ENCODE data around the gene NTF4. TPM values are rescaled to one million over a fixed set of nuclear protein-coding genes. Genes with fewer than 3 reads are reported as not detected.
A peak's percentile ranks its signal among the peaks of the same experiment; 100 is the strongest.

NTF4 gene
- polyA plus RNA-seq, 10 donors = 2.4 to 5.8 (median 3.8) TPM

DNA sequence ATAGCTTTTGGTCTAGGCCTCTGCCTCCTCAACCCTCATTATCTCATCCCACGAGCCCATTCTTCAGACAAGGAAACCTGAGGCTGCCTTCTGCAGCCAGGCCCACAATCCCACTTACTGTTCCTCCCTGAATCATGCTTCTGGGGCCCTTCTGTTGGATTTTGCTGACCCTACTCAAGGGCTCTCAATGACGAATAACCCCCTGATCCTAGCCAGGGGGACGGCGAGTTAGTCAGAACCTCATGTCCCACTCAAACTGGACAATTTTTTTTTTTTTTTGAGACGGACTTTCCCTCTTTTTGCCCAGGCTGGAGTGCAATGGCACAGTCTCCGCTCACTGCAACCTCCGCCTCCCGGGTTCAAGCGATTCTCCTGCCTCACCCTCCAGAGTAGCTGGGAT lies 42.5 kb downstream of the NTF4 start:
- no peak for DNase-seq

GRCh38 chr19:49020931-49021895 lies 43.4 kb downstream of the NTF4 start:
- no peak for DNase-seq

- no peak for DNase-seq
Measured at GRCh38 chr19:49020342-49020741, 44.3 kb downstream of the NTF4 start.

- DNase-seq = peak in 2 of 3 donors; percentile 10 to 28
Measured at GRCh38 chr19:49019242-49019932, 45.2 kb downstream of the NTF4 start.

GRCh38 chr19:49018388-49019241 lies 46.0 kb downstream of the NTF4 start:
- DNase-seq = peak in 1 of 3 donors; percentile 34

DNA sequence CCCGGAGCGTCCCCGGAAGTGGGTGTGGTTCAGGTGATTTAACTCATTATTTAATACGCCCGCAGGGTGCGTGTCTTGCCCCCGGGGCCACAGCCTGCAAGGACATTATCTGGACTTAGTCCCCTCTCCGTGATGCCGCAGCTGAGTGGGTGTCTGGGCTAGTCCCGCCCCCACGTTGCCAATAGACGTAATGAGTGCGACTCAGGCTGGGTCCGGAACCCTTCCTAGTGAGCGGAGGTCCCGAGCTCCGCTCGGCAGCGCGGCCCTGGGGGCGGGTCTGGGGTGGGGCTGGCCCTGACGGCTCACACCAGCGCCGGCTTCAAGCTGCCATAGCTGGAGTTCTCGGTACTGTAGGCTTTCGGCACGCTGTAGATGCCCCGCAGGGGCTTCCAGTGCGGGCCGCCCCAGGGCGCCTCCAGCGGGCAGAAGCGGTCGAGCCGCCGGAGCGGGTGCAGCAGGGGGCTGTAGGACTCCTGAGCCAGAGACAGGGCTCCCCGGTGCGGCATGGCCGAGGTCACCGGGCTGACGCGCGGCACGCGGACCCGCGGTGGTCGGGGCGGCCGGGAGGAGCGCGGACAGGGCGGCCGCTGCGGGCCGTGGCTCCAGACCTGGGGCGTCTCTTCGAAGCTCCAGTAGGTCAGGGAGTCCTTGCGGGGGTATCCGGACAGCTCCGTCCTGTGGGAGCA lies 46.8 kb downstream of the NTF4 start:
- DNase-seq = peak in 2 of 3 donors; percentile 40 to 61

DNA sequence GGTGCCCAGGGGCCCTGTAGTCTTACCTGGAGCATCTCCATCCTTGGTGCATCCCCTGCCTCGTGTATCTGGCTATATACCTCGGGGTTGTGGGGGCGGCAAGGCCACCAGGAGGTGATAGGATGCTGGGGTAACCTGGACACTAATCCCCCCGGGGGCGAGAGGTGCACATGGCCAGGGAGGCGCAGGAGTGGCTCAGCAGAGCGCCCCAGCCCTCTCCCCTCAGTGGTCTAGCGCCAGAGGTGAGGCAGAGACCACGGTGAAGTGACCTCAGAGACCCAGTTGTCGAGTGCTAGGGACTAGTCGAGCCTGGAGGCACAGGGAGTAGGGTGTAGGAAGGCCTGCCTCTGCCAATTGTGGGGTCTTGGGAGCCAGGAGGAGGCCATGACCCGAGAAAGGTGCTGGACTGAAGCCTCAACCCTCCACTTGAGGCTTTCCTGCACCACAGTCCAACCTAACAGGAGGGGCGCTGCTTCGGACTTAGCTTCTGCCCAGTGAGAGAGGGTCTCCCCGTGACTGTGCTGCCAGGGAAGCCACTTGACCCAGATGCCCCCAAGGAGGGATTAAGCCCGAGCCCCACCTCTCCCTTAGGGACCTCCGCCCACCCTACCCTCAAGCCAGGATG lies 47.5 kb downstream of the NTF4 start, which contains the start of gene LHB:
LHB (minus strand) TSS at position 51 of the 625 bp plus-strand sequence; CDS start at position 41, 10 bp downstream.
- no peak for DNase-seq

GRCh38 chr19:49016067-49016839 lies 48.4 kb downstream of the NTF4 start:
- DNase-seq = no peak

DNA sequence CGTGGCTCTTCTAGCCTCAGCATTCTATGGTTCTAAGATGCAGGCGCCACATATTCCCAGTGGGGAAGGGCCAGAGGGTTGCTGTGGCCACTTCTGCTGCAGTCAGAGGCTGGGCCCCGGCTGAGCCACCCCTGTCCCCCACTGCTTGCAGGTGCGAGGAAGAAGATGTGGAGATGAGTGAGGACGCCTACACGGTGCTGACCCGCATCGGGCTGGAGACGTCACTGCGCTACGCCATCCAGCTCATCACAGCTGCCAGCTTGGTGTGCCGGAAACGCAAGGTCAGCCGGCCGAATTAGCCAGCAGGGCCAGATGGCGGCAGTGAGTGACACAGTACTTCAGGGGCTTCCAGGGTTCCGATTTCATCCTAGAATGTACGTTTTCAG lies 49.8 kb downstream of the NTF4 start:
- no peak for DNase-seq

- no peak for DNase-seq
Measured at GRCh38 chr19:49014123-49014869, 50.3 kb downstream of the NTF4 start.

GRCh38 chr19:49011194-49011593 lies 53.4 kb downstream of the NTF4 start:
- no peak for DNase-seq

Other genes with a start within 250 kb of the NTF4 start
- 1 to 10 TPM; 2.6 to 4.5 (median 3.2) TPM for gene HSD17B14, start 228.3 kb downstream of the NTF4 start, polyA plus RNA-seq (ENCODE audit: insufficient read length in 10 of 10)
- gene PLEKHA4, start 196.2 kb downstream of the NTF4 start, polyA plus RNA-seq (ENCODE audit: insufficient read length in 10 of 10) = 10 to 100 TPM; 23.6 to 43.5 (median 33.1) TPM
- 10 to 100 TPM; 44.3 to 79.0 (median 62.4) TPM for gene PPP1R15A, start 192.4 kb downstream of the NTF4 start, polyA plus RNA-seq (ENCODE audit: insufficient read length in 10 of 10)
- gene TULP2, start 166.1 kb downstream of the NTF4 start, polyA plus RNA-seq (ENCODE audit: insufficient read length in 10 of 10) = under 1 TPM in 5 of 10 donors, not detected in 5; 0.16 to 0.54 (median 0.30) TPM
- 100 to 1,000 TPM; 118 to 190 (median 146) TPM for gene NUCB1, start 164.5 kb downstream of the NTF4 start, polyA plus RNA-seq (ENCODE audit: insufficient read length in 10 of 10)
- under 1 TPM in 9 of 10 donors, not detected in 1; 0.15 to 0.80 (median 0.39) TPM for gene DHDH, start 131.1 kb downstream of the NTF4 start, polyA plus RNA-seq (ENCODE audit: insufficient read length in 10 of 10)
- 10 to 100 TPM; 32.8 to 56.5 (median 42.7) TPM for gene BAX, start 109.9 kb downstream of the NTF4 start, polyA plus RNA-seq (ENCODE audit: insufficient read length in 10 of 10)
- gene FTL, start 99.5 kb downstream of the NTF4 start, polyA plus RNA-seq (ENCODE audit: insufficient read length in 10 of 10) = 100 to 1,000 TPM; 520 to 975 (median 659) TPM
- 100 to 1,000 TPM in 2 of 10 donors, 10 to 100 TPM in 8; 52.5 to 103 (median 84.0) TPM for gene GYS1, start 71.5 kb downstream of the NTF4 start, polyA plus RNA-seq (ENCODE audit: insufficient read length in 10 of 10)
- gene RUVBL2, start 70.9 kb downstream of the NTF4 start, polyA plus RNA-seq (ENCODE audit: insufficient read length in 10 of 10) = 10 to 100 TPM; 43.8 to 73.4 (median 52.0) TPM
- under 1 TPM in 1 of 10 donors, not detected in 9; 0.34 TPM for gene LHB, start 47.7 kb downstream of the NTF4 start, polyA plus RNA-seq (ENCODE audit: insufficient read length in 10 of 10)
- gene CGB3, start 40.5 kb downstream of the NTF4 start, polyA plus RNA-seq (ENCODE audit: insufficient read length in 10 of 10) = under 1 TPM in 2 of 10 donors, not detected in 8; 0.19 to 0.54 TPM
- gene CGB2, start 32.9 kb downstream of the NTF4 start, polyA plus RNA-seq (ENCODE audit: insufficient read length in 10 of 10) = under 1 TPM in 1 of 10 donors, not detected in 9; 0.49 TPM
- under 1 TPM in 1 of 10 donors, not detected in 9; 0.90 TPM for gene CGB1, start 27.9 kb downstream of the NTF4 start, polyA plus RNA-seq (ENCODE audit: insufficient read length in 10 of 10)
- 1 to 10 TPM in 4 of 10 donors, under 1 TPM in 1, not detected in 5; 0.44 to 2.1 (median 1.5) TPM for gene CGB5, start 21.0 kb downstream of the NTF4 start, polyA plus RNA-seq (ENCODE audit: insufficient read length in 10 of 10)
- 1 to 10 TPM in 2 of 10 donors, under 1 TPM in 3, not detected in 5; 0.40 to 1.6 (median 0.82) TPM for gene CGB8, start 15.7 kb downstream of the NTF4 start, polyA plus RNA-seq (ENCODE audit: insufficient read length in 10 of 10)
- 1 to 10 TPM in 3 of 10 donors, under 1 TPM in 7; 0.50 to 1.5 (median 0.66) TPM for gene CGB7, start 7.1 kb downstream of the NTF4 start, polyA plus RNA-seq (ENCODE audit: insufficient read length in 10 of 10)
- gene KCNA7, start 7.9 kb upstream of the NTF4 start, polyA plus RNA-seq (ENCODE audit: insufficient read length in 10 of 10) = 1 to 10 TPM; 3.3 to 9.4 (median 7.1) TPM
- 100 to 1,000 TPM; 136 to 261 (median 187) TPM for gene SNRNP70, start 20.6 kb upstream of the NTF4 start, polyA plus RNA-seq (ENCODE audit: insufficient read length in 10 of 10)
- gene LIN7B, start 49.6 kb upstream of the NTF4 start, polyA plus RNA-seq (ENCODE audit: insufficient read length in 10 of 10) = 10 to 100 TPM in 4 of 10 donors, 1 to 10 TPM in 6; 8.1 to 14.5 (median 9.8) TPM
- 1 to 10 TPM in 1 of 10 donors, under 1 TPM in 7, not detected in 2; 0.26 to 1.4 (median 0.64) TPM for gene C19orf73, start 54.3 kb upstream of the NTF4 start, polyA plus RNA-seq (ENCODE audit: insufficient read length in 10 of 10)
- gene PPFIA3, start 54.7 kb upstream of the NTF4 start, polyA plus RNA-seq (ENCODE audit: insufficient read length in 10 of 10) = 10 to 100 TPM in 1 of 10 donors, 1 to 10 TPM in 9; 3.4 to 11.9 (median 6.6) TPM
- 100 to 1,000 TPM in 9 of 10 donors, 10 to 100 TPM in 1; 77.6 to 154 (median 138) TPM for gene HRC, start 90.6 kb upstream of the NTF4 start, polyA plus RNA-seq (ENCODE audit: insufficient read length in 10 of 10)
- gene TRPM4, start 93.0 kb upstream of the NTF4 start, polyA plus RNA-seq (ENCODE audit: insufficient read length in 10 of 10) = 10 to 100 TPM; 16.8 to 66.3 (median 31.4) TPM